ENCODE measurements around the gene MTIF2.
A peak's percentile ranks its signal among the peaks of the same experiment; 100 is the strongest.
"Not testable (repeated sequence)": the region's sequence is repeated elsewhere in the genome, so short reads cannot be mapped to it uniquely, and the experiment has no call there.

The MTIF2 gene

DNA sequence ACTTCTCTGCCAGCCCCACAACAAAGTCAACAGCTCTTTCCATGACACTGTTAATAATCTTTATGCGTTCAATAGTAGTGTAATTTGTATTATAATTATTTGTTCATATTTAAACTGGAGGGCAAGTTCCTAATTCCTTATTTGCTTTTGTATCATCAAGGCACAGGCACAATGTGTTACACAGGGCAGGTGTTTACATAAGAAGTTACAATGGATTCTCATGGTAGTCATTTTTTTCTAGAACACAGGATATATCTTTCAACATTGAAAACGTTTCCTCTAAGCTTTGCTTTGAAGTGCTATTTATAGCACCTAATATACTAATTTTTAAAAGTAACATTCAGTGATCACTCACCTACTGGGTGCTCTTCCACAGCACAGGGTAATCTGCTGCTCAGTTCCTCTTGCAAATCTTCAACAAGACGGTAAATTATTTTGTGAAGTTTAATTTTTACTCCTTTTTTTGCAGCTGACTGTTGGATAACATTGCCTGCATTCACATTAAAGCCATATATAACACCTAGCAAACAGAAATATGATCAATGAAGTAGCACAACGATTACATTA, 29.3 kb downstream of the MTIF2 start:
- no peak for DNase-seq

DNA sequence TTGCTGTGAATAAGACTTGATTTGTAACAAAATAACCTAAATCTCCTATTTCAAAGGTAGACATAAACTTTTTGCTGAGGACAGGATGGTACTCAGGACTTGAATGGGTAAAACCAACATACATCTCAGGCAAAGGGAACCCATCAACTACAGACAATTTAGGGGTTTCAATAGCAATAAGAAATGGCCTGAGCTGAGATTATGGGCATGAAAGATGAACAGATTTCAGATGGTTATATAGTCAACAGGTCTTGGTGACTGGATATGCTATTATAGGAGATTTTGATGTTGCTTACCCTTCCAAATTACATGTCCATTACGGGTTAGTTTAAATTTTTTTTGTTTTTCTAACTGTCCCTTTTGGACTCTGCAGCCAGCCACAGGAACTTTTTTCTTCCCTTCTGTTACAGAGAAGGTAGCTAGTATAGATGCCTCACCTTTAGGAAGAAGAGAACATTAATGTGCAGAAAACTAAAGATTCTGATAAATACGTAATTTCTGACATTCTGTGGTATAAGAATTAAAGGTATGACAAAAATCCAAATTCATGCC, 32.0 kb downstream of the MTIF2 start:
- no peak for DNase-seq

- no peak for DNase-seq
Measured at GRCh38 chr2:55235724-55236538, 33.1 kb downstream of the MTIF2 start.

GRCh38 chr2:55233658-55233940, 35.4 kb downstream of the MTIF2 start:
- no peak for DNase-seq

DNA sequence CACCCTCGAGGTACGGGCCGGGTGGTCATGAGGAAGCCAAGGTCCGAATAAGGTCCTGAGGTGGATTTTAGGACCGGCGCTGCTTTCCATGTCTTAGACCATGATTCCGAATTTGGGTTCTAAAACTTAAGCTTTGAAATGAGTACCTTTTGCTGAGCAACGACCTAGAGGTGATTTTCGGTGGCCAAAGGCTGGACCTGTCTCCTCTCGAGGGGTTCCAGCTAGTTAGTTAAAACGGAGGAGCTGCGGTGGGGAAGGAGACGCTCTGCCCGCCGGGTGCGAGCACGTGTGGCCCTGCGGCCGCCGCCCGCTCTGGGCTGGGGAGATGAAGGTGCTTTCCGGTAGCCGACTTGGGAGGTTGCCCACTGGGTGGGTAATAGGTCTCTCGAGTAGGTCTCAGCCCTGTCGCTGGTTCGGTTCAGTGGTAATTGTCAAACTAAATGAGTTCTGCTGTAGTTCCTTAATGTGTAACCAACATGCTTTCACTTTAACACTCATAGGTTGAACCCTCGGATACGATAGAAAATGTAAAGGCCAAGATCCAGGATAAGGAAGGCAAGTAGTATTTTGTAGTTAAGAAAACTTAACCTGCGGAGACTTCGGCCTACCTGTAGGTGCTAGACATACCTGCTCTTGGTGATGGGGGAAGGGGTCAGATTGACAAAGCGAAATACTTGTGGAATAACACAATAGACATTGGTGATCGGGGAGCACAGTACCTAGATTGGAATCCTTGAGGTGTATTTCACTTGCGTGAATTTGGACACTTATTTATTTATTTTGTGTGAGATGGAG, 36.0 kb downstream of the MTIF2 start:
- no peak for DNase-seq

DNA sequence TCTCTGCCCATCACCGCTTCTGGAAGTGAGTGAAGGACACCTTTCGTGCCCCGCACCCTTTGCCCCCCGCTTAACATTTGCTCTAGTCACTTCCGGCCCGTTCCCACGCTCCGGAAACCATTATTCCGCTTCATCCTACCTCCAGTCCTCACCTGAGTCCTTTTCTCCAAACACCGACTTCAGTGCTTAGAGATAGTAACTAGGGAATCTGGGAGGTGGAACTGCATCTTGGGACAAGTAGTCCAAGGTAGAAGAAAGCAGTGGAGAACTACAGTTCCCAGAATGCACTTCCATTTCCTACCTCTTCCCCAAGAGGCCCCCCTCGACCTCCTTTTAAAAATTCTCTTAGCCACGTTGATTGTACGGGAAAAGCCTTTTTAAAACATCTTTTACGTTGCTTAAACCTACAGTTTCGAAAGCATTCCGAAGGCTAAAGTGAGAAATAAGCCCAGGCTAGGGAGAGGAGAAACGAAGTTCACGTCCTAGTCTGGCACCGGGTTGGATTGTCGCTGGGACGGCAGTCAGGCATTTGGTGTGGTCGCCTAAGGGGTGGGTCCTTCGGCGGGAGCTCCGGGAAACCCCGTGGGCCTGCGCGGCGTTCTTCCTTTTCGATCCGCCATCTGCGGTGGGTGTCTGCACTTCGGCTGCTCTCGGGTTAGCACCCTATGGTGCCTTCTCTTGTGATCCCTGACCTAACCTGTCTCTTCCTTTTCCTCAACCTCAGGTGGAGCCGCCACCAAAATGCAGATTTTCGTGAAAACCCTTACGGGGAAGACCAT, 36.8 kb downstream of the MTIF2 start, which contains the start of the genes CLHC1 and RPS27A:
TSS of gene CLHC1 (minus strand) at position 210 of the 779 bp plus-strand sequence. CDS start 9,882 bp downstream, outside the sequence.
TSS of gene RPS27A (plus strand) at position 605 of the 779 bp plus-strand sequence. CDS start at position 742, 137 bp downstream.
- DNase-seq, result peak; percentile 94

DNA sequence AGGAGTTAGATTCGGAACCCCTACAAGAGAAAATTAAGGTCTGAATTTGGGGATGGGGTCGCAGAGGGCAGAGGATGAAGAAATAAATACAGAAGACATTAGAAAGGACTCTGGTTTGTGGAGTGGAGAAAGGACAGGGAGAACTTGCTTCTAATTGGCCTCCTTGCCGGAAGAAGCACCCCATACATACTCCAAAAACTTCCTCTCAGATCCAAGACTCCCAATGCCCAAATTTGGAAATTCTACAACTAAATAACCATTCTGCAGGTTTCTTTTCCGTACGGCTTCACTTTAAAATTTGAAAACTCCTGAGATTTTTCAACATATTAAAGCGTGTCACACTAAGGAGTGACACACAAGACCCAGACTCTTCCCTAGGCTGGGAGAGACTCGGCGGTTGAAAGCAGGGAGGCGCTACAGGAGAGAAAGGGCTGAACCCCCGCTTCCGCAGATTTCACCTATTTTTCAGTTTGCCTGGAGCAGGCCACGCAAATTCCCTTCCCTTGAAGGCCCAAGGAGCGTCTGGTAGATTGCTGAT, 37.4 kb downstream of the MTIF2 start:
- no peak for DNase-seq

- no peak for DNase-seq
Measured at GRCh38 chr2:55230551-55230950, 38.5 kb downstream of the MTIF2 start.

DNA sequence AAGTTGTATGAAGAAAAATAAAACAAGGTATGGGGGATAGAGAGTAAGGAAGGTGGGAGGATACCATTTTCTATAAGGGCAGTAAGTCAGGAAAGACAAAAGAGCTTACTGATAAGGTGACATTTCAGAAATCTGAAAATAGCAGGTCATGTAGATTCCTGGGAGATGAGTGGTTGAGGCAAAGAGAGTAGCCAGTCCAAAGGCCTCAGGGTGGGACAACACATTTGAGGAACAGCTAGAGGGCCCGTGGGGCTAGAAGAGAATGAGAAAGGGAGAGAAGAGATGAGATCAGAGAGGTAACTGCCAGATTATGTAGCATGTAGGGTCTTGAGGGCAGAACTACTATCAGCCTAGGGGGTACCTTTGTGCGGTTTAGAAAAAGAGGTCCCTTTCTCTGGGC, 39.8 kb downstream of the MTIF2 start:
- DNase-seq, result peak; percentile 53

- no peak for DNase-seq
Measured at GRCh38 chr2:55228226-55228563, 40.8 kb downstream of the MTIF2 start.

GRCh38 chr2:55227437-55228225, 41.4 kb downstream of the MTIF2 start:
- not testable (repeated sequence) for DNase-seq

DNA sequence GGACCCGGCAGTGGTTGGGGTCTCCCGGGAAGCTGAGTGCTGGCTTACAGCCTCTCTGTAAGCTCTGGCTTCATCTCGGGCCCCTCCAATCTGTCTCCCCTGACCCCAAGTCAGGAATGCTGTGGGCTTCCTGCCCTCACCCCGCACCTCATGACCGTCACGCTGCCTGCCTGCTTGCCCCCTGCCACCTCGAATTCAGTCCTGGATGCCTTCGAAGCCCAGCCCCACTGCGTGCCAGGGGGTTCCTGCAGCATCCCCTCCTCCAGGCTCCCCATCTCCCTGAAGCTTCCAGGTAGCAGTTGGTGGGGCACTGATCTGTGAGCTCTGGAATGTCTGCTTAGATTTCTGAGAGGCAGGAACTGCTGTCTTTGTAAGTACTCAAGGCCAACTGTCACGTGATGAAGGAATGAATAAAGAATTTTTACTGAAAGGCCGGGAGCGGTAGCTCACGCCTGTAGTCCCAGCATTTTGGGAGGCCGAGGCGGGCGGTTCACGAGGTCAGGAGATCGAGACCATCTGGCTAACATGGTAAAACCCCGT, 43.5 kb downstream of the MTIF2 start:
- DNase-seq, result no peak

DNA sequence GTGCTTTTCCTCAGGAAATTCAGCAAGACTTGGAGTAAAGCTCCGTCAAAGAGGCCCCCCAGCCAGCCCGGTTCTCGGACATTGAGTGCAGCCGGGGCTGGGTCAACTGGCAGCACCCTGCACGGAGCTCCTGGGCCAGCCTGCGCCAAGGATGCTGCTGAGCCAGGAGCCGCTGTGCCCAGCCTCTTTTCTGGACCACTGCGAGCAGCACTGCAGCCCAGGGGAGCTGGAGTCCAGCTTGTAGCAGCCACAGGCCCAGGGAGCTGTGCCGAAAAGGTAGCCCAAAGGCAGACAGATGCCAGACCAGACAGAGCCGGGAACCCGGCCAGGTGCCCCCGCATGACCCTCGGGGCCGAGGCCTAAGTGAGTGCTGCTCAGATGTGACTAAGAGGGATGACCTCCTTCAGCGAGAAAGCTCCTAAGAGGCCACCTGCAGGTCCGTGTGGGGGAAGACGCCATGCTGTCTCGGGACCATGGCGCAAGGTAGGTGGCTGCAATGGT, 44.2 kb downstream of the MTIF2 start:
- DNase-seq, result peak; percentile 63

DNA sequence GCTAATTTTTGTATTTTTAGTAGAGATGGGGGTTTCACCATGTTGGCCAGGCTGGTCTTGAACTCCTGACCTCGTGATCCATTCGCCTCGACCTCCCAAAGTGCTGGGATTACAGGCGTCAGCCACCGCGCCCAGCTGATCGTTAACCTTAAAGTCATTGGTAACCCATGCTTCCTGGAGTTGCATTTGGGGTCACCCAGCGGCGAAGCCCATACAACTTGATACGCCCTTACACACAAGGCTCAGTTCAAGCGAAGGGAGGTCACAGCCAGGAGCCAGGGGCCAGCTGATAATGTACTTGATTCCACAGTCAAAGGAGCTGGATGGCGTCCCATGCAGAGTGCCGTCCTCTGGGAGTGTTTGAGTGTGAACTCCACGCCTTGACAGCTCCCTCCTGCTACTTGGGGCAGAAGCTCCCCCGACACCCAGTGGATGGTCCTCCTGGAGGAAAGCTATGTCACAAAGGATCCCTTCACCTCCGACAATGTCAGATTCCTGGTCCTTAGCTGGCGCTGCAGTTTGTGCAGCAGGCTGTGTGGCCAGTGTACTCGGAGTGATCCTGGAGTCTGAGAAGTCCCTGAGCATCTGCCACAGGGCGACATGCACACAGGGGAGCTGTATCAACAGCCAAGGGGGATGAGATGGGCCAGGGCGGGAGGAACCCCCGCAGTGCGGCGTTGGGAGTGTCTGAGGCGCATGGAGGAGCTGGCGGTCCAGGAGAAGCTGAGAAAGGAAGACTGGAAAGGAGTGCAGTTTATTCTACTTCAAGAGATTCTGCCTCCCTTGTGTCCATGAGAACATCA, 44.9 kb downstream of the MTIF2 start:
- peak; percentile 55 for DNase-seq

- no peak for DNase-seq
Measured at GRCh38 chr2:55213822-55214221, 55.2 kb downstream of the MTIF2 start.

DNA sequence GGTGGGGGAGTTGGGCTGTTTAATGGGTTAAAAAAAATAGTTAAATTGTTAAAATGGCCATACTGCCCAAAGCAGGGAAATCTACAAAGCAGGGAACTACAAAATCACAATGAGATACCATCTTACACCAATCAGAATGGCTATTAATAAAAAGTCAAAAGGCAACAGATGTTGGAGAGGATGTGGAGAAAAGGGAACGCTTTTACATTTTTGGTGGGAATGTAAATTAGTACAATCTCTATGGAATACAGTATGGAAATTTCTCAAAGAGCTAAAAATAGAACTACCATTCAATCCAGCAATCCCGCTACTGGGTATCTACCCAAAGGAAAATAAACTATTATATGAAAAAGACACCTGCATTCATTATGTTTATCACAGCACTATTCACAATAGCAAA, 64.1 kb downstream of the MTIF2 start:
- DNase-seq, result no peak

DNA sequence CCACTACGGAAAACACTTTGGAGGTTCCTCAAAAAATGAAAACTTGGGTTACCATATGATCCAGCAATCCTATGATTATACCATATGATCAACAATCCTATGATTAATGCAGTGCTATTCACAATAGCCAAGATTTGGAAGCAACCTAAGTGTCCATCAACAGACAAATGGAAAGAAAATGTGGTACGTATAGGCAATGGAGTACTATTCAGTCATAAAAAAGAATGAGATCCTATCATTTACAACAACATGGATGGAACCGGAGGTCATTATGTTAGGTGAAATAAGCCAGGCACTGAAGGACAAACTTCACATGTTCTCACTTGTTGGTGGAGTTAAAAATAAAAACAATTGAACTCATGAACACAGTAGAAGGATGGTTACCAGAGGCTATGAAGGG, 64.5 kb downstream of the MTIF2 start:
- DNase-seq, result no peak

GRCh38 chr2:55200416-55200815, 68.6 kb downstream of the MTIF2 start:
- DNase-seq, result no peak

DNA sequence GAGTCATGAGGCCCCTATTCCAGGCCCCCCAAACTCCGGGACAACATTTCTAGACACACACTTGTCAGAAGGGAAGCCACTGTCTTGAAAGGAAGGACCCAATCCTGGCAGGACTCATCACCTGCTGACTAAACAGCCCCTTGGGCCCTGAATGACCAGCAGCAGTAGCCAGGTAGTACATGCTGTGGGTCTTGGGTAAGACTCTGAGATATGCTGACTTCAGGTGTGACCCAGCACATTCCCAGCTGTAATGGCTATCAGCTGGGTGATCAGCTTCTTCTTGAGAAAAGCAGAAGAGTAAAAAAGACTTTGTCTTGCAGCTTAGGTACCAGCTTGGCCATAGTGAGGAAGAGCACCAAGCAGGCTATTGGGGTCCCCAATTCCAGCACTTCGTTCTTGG, 72.5 kb downstream of the MTIF2 start:
- no peak for DNase-seq

- not testable (repeated sequence) for DNase-seq
Measured at GRCh38 chr2:55191888-55192287, 77.1 kb downstream of the MTIF2 start.

Measured in islet precursor cell (in vitro differentiated cells).